ENCODE measurements around the gene MCF2.

DNA sequence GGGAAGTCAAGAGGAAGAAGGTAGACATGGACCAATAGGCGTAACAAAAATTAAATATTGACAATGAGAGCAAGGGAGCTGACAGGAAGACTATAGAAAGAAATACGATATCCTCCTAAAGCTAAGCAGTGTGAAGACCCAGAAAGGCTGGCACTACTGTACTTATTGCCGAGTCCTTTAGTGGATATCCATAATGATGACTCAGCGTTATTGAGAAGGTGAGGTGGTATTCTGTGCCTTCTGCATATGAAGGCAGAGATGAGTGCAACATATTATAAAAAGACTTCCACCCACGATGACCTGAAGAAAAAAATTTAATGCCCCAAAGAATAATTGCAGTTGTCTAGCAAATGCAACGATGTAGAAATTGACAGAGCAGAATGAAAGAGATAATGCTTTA lies 13.0 kb upstream of the MCF2 start:
- no peak for TF ChIP-seq CTCF (IDR thresholded peaks at IDR 0.05)
- TF ChIP-seq POLR2A (IDR thresholded peaks at IDR 0.05): no peak
